NCI-H2171 treated with DMSO at 0.1 percent for 48 hours (cell line): Measurements from ENCODE around the gene ASTN2.
A peak's percentile ranks its signal among the peaks of the same experiment; 100 is the strongest.

Experiments
- DNase-seq: peaks from one replicate; lab custom pipeline; 2025; lab: John Stamatoyannopoulos, UW

The ASTN2 gene

GRCh38 chr9:117414906-117415331, at the start of gene ASTN2:
Gene ASTN2, minus strand, starts transcription at chr9:117415057. Its CDS starts 119 bp downstream, at chr9:117414938.
- peak; percentile 48 for DNase-seq

- DNase-seq = no peak
These were observed 48.0 kb upstream of the ASTN2 start for GRCh38 chr9:117462861-117463260.

- DNase-seq = peak; percentile 44
These were observed 46.5 kb upstream of the ASTN2 start for GRCh38 chr9:117461386-117461785.

GRCh38 chr9:117460743-117461142, 45.9 kb upstream of the ASTN2 start:
- no peak for DNase-seq

GRCh38 chr9:117459913-117460312, 45.1 kb upstream of the ASTN2 start:
- no peak for DNase-seq

- DNase-seq = peak; percentile 82
These were observed 43.2 kb upstream of the ASTN2 start for GRCh38 chr9:117458066-117458465.

GRCh38 chr9:117454711-117455110, 39.9 kb upstream of the ASTN2 start:
- DNase-seq = no peak

GRCh38 chr9:117453737-117454136, 38.9 kb upstream of the ASTN2 start:
- no peak for DNase-seq

- DNase-seq = no peak
These were observed 36.5 kb upstream of the ASTN2 start for GRCh38 chr9:117451311-117451710.

GRCh38 chr9:117448066-117448465, 33.2 kb upstream of the ASTN2 start:
- peak; percentile 54 for DNase-seq

GRCh38 chr9:117445631-117446030, 30.8 kb upstream of the ASTN2 start:
- no peak for DNase-seq

- peak; percentile 60 for DNase-seq
These were observed 29.6 kb upstream of the ASTN2 start for GRCh38 chr9:117444501-117444900.

- DNase-seq = no peak
These were observed 22.4 kb upstream of the ASTN2 start for GRCh38 chr9:117437283-117437682.

- peak; percentile 39 for DNase-seq
These were observed 20.9 kb upstream of the ASTN2 start for GRCh38 chr9:117435630-117436261.

- DNase-seq = peak; percentile 82
These were observed 19.7 kb upstream of the ASTN2 start for GRCh38 chr9:117434566-117434965.

GRCh38 chr9:117430813-117431212, 16.0 kb upstream of the ASTN2 start:
- DNase-seq = no peak

GRCh38 chr9:117427357-117427913, 12.6 kb upstream of the ASTN2 start:
- DNase-seq = no peak

GRCh38 chr9:117425566-117425965, 10.7 kb upstream of the ASTN2 start:
- DNase-seq = no peak

- DNase-seq = no peak
These were observed 9.4 kb upstream of the ASTN2 start for GRCh38 chr9:117424291-117424690.

GRCh38 chr9:117418111-117418510, 3.3 kb upstream of the ASTN2 start:
- no peak for DNase-seq

- no peak for DNase-seq
These were observed 2.0 kb upstream of the ASTN2 start for GRCh38 chr9:117416856-117417255.

GRCh38 chr9:117415358-117415914, 579 bp upstream of the ASTN2 start:
- DNase-seq = no peak

GRCh38 chr9:117414220-117414905, 494 bp downstream of the ASTN2 start:
- peak; percentile 76 for DNase-seq
